Measurements from ENCODE around the gene CCDC141. TPM values are rescaled to one million over a fixed set of nuclear protein-coding genes. Genes with fewer than 3 reads are reported as not detected.

CCDC141 gene, protein sequence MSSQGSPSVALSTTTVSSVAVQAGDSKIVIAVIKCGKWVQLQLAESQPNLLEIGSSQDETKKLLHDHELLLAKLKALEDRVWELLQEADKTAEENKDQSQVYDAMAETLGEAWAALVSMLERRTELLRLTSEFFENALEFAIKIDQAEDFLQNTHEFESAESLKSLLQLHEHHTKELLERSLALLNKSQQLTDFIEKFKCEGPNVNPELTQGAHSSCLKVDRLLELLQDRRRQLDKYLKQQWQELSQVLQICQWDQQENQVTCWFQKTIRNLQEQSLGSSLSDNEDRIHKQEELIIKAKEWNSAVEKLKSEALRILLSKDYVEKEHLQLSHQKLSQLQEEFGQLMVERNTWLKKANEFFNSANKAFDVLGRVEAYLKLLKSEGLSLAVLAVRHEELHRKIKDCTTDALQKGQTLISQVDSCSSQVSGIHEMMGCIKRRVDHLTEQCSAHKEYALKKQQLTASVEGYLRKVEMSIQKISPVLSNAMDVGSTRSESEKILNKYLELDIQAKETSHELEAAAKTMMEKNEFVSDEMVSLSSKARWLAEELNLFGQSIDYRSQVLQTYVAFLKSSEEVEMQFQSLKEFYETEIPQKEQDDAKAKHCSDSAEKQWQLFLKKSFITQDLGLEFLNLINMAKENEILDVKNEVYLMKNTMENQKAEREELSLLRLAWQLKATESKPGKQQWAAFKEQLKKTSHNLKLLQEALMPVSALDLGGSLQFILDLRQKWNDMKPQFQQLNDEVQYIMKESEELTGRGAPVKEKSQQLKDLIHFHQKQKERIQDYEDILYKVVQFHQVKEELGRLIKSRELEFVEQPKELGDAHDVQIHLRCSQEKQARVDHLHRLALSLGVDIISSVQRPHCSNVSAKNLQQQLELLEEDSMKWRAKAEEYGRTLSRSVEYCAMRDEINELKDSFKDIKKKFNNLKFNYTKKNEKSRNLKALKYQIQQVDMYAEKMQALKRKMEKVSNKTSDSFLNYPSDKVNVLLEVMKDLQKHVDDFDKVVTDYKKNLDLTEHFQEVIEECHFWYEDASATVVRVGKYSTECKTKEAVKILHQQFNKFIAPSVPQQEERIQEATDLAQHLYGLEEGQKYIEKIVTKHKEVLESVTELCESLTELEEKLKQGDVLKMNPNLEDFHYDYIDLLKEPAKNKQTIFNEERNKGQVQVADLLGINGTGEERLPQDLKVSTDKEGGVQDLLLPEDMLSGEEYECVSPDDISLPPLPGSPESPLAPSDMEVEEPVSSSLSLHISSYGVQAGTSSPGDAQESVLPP (N-terminal part only)
- total RNA-seq (2021; ENCODE audit: unreplicated experiment) (0.30 TPM), Bru-seq, nascent RNA (percentile 1 among the genes with signal in this experiment), BruChase-seq, experiment 1, labeled RNA remaining after a 6-hour chase (percentile 3 among the genes with signal in this experiment), BruChase-seq, experiment 2, labeled RNA remaining after a 2-hour chase (percentile 2 among the genes with signal in this experiment)
- polyA plus RNA-seq (2012) = not detected in 2 replicates
- long read RNA-seq = 0 reads

- no TSS peak for BruUV-seq (replicated peaks)
- intact Hi-C loops (cut with micrococcal nuclease) = no loop called here
- H2AFZ ChIP-seq (ENCODE audit: low read depth, low read length, poor library complexity, severe bottlenecking) = no peak within 1 kb of the TSS
These were observed at the start of gene CCDC141 for GRCh38 chr2:179049546-179050311. Gene CCDC141 (minus strand): TSS chr2:179050137. CDS start chr2:179049941, 196 bp downstream.

More at GRCh38 chr2:179049546-179050311, at the start of gene CCDC141:
- TF ChIP-seq CBX3 (IDR thresholded peaks at IDR 0.05; ENCODE audit: low read depth) = no peak
- no peak for TF ChIP-seq CEBPB (IDR thresholded peaks at IDR 0.05; ENCODE audit: low read depth)
- no peak for TF ChIP-seq SRF (IDR thresholded peaks at IDR 0.05; ENCODE audit: low read depth)
- TF ChIP-seq YY1 (IDR thresholded peaks at IDR 0.05; ENCODE audit: extremely low read depth, insufficient replicate concordance, low read depth, low read length) = no peak
- TF ChIP-seq FOSL1 (IDR thresholded peaks at IDR 0.05; ENCODE audit: low read depth) = no peak
- no peak within 1 kb of the TSS for H3K4me3 ChIP-seq (replicated peaks in 1 of 2; ENCODE audit: low read depth in 1 of 2, low read length in 2 of 2)
- no peaks in the 10 kb centered on the region for H4K20me1 ChIP-seq (ENCODE audit: insufficient read depth)
- no peaks in the 10 kb centered on the region for H3K9me3 ChIP-seq (ENCODE audit: control insufficient read depth in 1 of 2, insufficient read depth in 1 of 2, low read depth in 1 of 2, low read length in 2 of 2)
- H3K4me1 ChIP-seq (ENCODE audit: control insufficient read depth in 1 of 2, insufficient read depth in 2 of 2, low read length in 2 of 2) = no peaks in the 10 kb centered on the region
- no peaks in the 10 kb centered on the region for H3K79me2 ChIP-seq (ENCODE audit: insufficient read depth, low read length)
- DNase-seq (ENCODE audit: low read depth, low spot score) (no peak), ATAC-seq (no peak)
- H3K4me2 ChIP-seq (ENCODE audit: low read length) = no peak within 1 kb of the TSS
- RAD21 ChIA-PET (ENCODE audit: low non-redundant PET in 1 of 2, low total read pairs in 2 of 2, uncharacterized antibody in 2 of 2, unreplicated experiment in 2 of 2) = no interaction called here
- POLR2A ChIA-PET = no interaction called here
- no peak within 1 kb of the TSS for H3K27ac ChIP-seq (ENCODE audit: low read depth, low read length)
- H3K9ac ChIP-seq (ENCODE audit: low read length) = no peak within 1 kb of the TSS
- no peaks in the 10 kb centered on the region for H3K27me3 ChIP-seq (ENCODE audit: insufficient read depth, low read length)
- no peaks in the 10 kb centered on the region for H3K36me3 ChIP-seq (ENCODE audit: control insufficient read depth in 1 of 2, insufficient read depth in 2 of 2, low read length in 2 of 2)
- CTCF ChIA-PET = interaction anchor here (0.6 kb wide), 1 partner anchor 23 kb away, joined by 3 read pairs; no protein-coding TSS in a partner anchor
- no peaks in the 10 kb centered on the region for H3K9me2 ChIP-seq (ENCODE audit: insufficient read depth)

Data from HCT116 (cell line).